Measurements from ENCODE around the gene MIDN. TPM values are rescaled to one million over a fixed set of nuclear protein-coding genes. Genes with fewer than 3 reads are reported as not detected.

MIDN gene
- total and polyA plus RNA-seq, 10 of the 15 experiments (the other 5 are each of a cell fraction or from before 2014, with no cell fraction given): 0.38 to 51.5 (median 7.2) TPM

DNA sequence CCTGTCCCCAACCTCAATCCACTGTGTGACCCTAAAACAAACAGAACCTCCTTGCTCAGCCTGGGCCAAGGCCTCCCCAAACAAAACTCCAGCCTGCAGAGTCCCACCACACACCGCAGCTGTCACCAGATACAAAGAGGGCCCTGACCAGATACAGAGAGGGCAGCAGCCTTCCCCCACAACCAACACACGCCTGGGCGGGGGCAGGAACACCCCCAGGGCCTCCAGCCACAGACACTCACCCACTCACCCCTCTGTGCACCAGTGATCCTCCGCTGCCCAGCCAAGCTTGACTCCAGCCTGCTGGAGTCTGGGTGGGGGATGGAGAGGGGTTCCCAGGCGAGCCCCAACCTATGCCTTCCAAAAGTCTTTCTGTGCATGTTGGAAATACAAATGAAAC lies 14.8 kb downstream of the MIDN start:
- Histone ChIP-seq H3K4me3 (peak overlapping the region; percentile 92; the same call in 1 of the 2 replicates), H3K79me2 (ENCODE audit: control insufficient read depth, insufficient read depth, low read length) (peaks cover 31% of the 10 kb centered on the region), H3K4me2 (ENCODE audit: control insufficient read depth, insufficient read depth) (peak overlapping the region; percentile 97), H3K27ac (ENCODE audit: control insufficient read depth, insufficient read depth) (peak overlapping the region; percentile 43), H3K4me1 (ENCODE audit: control insufficient read depth, insufficient read depth, low read length) (peaks cover 60% of the 10 kb centered on the region), H4K20me1 (ENCODE audit: control insufficient read depth, insufficient read depth) (no peaks in the 10 kb centered on the region), H3K36me3 (ENCODE audit: control insufficient read depth in 2 of 2, insufficient read depth in 2 of 2, low read length in 1 of 2) (no peaks in the 10 kb centered on the region), H3K27me3 (replicated peaks in 1 of 2; ENCODE audit: control insufficient read depth in 2 of 2, insufficient read depth in 2 of 2, low read length in 1 of 2) (no peaks in the 10 kb centered on the region), H3K9me3 (replicated peaks; ENCODE audit: control insufficient read depth, insufficient read depth, low read length) (no peaks in the 10 kb centered on the region), H3K9ac (ENCODE audit: control insufficient read depth, insufficient read depth, low read length) (no peak overlapping the region), H2AFZ (ENCODE audit: control insufficient read depth, low read depth, low read length) (no peak overlapping the region)
- 12% methylated on average over 5 of the region's 5 CpGs for WGBS (ENCODE audit: insufficient coverage, insufficient replicate concordance, low lambda C conversion rate, missing lambda C conversion rate)
- POLR2A ChIA-PET: interaction anchor here (0.8 to 8.7 kb wide), 5 partner anchors 10 to 196 kb away, joined by 3 to 184 read pairs (median 11); partner anchors contain the start of genes ARHGAP45 and ATP5F1D
- TF ChIP-seq BHLHE40 (IDR thresholded peaks at IDR 0.05; ENCODE audit: borderline replicate concordance in 1 of 2, low read depth in 2 of 2, low read length in 1 of 2) (peak; percentile 12 to 59; a peak in 2 of 4 replicates), PAX5 (IDR thresholded peaks at IDR 0.05; ENCODE audit: borderline replicate concordance, low read depth, low read length) (peak; percentile 99), TBL1XR1 (IDR thresholded peaks at IDR 0.05; ENCODE audit: low read depth, low read length) (peak; percentile 78; the same call in 1 of the 2 replicates), EGR1 (IDR thresholded peaks at IDR 0.05; ENCODE audit: borderline replicate concordance in 1 of 2, low read depth in 2 of 2, low read length in 2 of 2) (peak in 1 of 2 experiments; percentile 92; a peak in 2 of 3 replicates), TCF12 (IDR thresholded peaks at IDR 0.05; ENCODE audit: low read depth, low read length) (0 out of 2 replicates have a peak, but pooled peaks have one; percentile 46), NR2C2 (IDR thresholded peaks at IDR 0.05; ENCODE audit: borderline replicate concordance, control insufficient read depth, insufficient read length, low read depth) (no peak), MEF2A (IDR thresholded peaks at IDR 0.05; ENCODE audit: insufficient read depth, low read depth, low read length) (0 out of 2 replicates have a peak, but pooled peaks have one; percentile 31), ATF7 (IDR thresholded peaks at IDR 0.05; ENCODE audit: low read depth) (peak; percentile 33; the same call in 1 of the 2 replicates), NR2F1 (conservative IDR thresholded peaks at IDR 0.05) (peak; percentile 17), SP1 (IDR thresholded peaks at IDR 0.05; ENCODE audit: low read depth, low read length) (peak; percentile 36), CREM (IDR thresholded peaks at IDR 0.05; ENCODE audit: low read depth) (peak; percentile 45; the same call in 1 of the 2 replicates)
- TF ChIP-seq, protein P1, sequence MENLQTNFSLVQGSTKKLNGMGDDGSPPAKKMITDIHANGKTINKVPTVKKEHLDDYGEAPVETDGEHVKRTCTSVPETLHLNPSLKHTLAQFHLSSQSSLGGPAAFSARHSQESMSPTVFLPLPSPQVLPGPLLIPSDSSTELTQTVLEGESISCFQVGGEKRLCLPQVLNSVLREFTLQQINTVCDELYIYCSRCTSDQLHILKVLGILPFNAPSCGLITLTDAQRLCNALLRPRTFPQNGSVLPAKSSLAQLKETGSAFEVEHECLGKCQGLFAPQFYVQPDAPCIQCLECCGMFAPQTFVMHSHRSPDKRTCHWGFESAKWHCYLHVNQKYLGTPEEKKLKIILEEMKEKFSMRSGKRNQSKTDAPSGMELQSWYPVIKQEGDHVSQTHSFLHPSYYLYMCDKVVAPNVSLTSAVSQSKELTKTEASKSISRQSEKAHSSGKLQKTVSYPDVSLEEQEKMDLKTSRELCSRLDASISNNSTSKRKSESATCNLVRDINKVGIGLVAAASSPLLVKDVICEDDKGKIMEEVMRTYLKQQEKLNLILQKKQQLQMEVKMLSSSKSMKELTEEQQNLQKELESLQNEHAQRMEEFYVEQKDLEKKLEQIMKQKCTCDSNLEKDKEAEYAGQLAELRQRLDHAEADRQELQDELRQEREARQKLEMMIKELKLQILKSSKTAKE (IDR thresholded peaks at IDR 0.05; ENCODE audit: low read depth, poor library complexity, severe bottlenecking): peak; percentile 16
- TF ChIP-seq, protein P2, sequence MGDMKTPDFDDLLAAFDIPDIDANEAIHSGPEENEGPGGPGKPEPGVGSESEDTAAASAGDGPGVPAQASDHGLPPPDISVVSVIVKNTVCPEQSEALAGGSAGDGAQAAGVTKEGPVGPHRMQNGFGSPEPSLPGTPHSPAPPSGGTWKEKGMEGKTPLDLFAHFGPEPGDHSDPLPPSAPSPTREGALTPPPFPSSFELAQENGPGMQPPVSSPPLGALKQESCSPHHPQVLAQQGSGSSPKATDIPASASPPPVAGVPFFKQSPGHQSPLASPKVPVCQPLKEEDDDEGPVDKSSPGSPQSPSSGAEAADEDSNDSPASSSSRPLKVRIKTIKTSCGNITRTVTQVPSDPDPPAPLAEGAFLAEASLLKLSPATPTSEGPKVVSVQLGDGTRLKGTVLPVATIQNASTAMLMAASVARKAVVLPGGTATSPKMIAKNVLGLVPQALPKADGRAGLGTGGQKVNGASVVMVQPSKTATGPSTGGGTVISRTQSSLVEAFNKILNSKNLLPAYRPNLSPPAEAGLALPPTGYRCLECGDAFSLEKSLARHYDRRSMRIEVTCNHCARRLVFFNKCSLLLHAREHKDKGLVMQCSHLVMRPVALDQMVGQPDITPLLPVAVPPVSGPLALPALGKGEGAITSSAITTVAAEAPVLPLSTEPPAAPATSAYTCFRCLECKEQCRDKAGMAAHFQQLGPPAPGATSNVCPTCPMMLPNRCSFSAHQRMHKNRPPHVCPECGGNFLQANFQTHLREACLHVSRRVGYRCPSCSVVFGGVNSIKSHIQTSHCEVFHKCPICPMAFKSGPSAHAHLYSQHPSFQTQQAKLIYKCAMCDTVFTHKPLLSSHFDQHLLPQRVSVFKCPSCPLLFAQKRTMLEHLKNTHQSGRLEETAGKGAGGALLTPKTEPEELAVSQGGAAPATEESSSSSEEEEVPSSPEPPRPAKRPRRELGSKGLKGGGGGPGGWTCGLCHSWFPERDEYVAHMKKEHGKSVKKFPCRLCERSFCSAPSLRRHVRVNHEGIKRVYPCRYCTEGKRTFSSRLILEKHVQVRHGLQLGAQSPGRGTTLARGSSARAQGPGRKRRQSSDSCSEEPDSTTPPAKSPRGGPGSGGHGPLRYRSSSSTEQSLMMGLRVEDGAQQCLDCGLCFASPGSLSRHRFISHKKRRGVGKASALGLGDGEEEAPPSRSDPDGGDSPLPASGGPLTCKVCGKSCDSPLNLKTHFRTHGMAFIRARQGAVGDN (IDR thresholded peaks at IDR 0.05): no peak; the same call in 1 of the 2 replicates
- TF ChIP-seq, protein P3, sequence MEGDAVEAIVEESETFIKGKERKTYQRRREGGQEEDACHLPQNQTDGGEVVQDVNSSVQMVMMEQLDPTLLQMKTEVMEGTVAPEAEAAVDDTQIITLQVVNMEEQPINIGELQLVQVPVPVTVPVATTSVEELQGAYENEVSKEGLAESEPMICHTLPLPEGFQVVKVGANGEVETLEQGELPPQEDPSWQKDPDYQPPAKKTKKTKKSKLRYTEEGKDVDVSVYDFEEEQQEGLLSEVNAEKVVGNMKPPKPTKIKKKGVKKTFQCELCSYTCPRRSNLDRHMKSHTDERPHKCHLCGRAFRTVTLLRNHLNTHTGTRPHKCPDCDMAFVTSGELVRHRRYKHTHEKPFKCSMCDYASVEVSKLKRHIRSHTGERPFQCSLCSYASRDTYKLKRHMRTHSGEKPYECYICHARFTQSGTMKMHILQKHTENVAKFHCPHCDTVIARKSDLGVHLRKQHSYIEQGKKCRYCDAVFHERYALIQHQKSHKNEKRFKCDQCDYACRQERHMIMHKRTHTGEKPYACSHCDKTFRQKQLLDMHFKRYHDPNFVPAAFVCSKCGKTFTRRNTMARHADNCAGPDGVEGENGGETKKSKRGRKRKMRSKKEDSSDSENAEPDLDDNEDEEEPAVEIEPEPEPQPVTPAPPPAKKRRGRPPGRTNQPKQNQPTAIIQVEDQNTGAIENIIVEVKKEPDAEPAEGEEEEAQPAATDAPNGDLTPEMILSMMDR (IDR thresholded peaks at IDR 0.05 in 2 of 3, conservative IDR thresholded peaks at IDR 0.05 in 1 of 3; ENCODE audit: control insufficient read depth in 2 of 3, extremely low read depth in 1 of 3, insufficient read depth in 1 of 3, low read depth in 3 of 3, low read length in 3 of 3): no peak
- FAIRE-seq: no peak
- DNase-seq (ENCODE audit: low read depth, low spot score): no peak
- no TSS peak for BruUV-seq (replicated peaks)
- SMC1A ChIA-PET (ENCODE audit: uncharacterized antibody, unreplicated experiment): interaction anchor here (7.3 kb wide), 1 partner anchor 19 kb away, joined by 172 read pairs; the partner anchor contains the start of gene ATP5F1D
- CTCF ChIA-PET: interaction anchor here (1.5 to 7.2 kb wide), 2 partner anchors 10 to 20 kb away, joined by 11 to 363 read pairs; partner anchors contain the start of gene ATP5F1D
- no peak for ATAC-seq
- intact Hi-C loops (cut with micrococcal nuclease; ENCODE audit: unreplicated experiment) (no loop called here), in situ Hi-C loops (cut with MboI) (loop anchor here (10.0 kb wide), 1 partner anchor 822 kb away; no protein-coding TSS in a partner anchor)
- RAD21 ChIA-PET (ENCODE audit: unreplicated experiment): interaction anchor here (3.8 kb wide), 1 partner anchor 19 kb away, joined by 24 read pairs; no protein-coding TSS in a partner anchor

Measured in GM12878 (cell line).